Measurements from ENCODE around the gene GPSM3. TPM values are rescaled to one million over a fixed set of nuclear protein-coding genes. Genes with fewer than 3 reads are reported as not detected.

The GPSM3 gene
- total RNA-seq, 1 donor from 2014 or later, result 4.1 TPM

DNA sequence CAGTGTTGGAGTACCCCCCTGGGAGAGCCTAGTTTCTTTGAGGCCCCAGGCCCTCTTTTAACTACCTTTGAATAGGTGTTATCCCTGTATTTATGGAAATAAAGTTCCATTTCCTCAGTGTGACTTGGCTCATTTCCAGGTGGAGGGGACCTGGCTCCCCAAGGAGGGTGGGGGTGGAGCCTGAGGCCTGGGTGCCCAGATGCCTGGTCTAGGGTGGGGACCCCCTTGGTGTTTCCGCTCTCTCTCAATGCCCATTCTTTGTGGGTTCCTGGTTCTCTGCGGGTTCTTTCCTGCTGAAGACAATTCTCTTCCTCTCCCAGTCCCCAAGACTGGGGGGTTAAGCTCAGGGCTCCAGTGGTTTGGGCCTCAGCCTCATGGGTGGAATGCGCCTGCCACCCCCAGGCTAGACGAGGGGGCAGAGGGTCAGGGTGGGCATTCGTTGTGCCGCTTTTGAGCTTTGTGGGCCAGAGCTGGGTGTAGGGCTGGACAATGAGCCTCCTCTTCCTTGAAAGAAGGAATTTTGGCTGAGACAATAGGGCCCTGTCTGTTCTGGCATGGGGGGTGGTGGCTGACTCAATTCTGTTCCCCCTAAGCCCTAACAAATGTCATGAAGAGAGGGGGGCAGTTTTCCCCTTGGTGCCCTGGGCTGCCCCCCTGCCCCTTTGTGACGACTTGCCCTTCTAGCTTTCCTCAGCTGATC, 28.7 kb downstream of the GPSM3 start:
- no peak for DNase-seq
- ATAC-seq (ENCODE audit: poor library complexity), result no peak
- intact Hi-C loops (cut with DNase I), result no loop called here

DNA sequence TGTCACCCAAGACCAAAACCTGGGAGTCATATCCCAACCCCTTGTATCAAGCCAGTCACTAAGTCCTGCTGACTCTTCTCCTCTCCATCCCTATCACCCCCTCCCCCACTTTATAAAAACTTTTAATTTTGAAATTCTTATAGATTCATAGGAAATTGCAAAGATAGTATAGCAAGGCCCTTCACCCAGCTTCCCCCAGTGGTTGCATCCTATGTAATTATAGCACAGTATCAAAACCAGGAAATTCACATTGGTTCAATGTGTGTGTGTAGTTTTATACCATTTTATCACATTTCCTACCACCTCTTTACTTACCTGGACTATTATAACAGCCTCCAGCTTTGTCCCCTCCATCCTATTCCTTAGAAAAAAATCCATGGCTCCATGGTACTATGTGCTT, 34.4 kb downstream of the GPSM3 start:
- DNase-seq (no peak), ATAC-seq (ENCODE audit: poor library complexity) (no peak)
- intact Hi-C loops (cut with DNase I), result no loop called here

DNA sequence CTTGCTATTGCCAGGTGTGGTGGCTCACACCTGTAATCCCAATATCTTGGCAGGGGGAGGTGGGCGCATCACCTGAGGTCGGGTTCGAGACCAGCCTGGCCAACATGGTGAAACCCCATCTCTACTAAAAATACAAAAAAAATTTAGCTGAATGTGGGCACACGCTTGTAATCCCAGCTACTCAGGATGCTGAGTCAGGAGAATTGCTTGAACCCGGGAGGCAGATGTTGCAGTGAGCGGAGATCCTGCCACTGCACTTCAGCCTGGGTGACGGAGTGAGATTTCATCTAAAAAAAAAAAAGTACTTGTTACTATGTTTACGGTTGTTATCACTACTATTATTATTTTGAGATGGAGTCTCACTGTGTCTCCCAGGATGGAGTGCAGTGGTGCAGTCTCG, 35.6 kb downstream of the GPSM3 start:
- DNase-seq, result no peak
- intact Hi-C loops (cut with DNase I), result no loop called here
- no peak for ATAC-seq (ENCODE audit: poor library complexity)

DNA sequence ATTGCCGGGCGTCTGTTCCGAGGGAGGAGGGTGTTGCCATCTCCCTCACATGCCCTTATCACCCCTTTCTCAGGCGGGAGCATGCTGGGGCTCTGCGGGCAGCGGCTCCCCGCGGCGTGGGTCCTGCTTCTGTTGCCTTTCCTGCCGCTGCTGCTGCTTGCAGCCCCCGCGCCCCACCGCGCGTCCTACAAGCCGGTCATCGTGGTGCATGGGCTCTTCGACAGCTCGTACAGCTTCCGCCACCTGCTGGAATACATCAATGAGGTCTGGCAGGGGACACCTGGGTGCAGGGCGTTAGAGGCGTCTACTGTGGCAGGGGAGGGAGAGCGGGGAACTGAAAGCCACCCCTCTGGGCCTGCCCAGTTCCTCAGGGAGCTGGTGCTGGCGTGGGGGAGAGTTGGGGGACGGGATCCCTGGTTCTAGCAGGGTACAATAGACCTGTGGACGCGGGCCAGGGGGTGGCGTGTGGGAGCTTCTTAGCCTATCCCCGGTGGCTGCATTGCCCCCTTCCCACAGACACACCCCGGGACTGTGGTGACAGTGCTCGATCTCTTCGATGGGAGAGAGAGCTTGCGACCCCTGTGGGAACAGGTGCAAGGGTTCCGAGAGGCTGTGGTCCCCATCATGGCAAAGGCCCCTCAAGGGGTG, 37.8 kb downstream of the GPSM3 start:
- DNase-seq, result peak; percentile 73
- intact Hi-C loops (cut with DNase I), result no loop called here
- ATAC-seq (ENCODE audit: poor library complexity), result peak; percentile 79

DNA sequence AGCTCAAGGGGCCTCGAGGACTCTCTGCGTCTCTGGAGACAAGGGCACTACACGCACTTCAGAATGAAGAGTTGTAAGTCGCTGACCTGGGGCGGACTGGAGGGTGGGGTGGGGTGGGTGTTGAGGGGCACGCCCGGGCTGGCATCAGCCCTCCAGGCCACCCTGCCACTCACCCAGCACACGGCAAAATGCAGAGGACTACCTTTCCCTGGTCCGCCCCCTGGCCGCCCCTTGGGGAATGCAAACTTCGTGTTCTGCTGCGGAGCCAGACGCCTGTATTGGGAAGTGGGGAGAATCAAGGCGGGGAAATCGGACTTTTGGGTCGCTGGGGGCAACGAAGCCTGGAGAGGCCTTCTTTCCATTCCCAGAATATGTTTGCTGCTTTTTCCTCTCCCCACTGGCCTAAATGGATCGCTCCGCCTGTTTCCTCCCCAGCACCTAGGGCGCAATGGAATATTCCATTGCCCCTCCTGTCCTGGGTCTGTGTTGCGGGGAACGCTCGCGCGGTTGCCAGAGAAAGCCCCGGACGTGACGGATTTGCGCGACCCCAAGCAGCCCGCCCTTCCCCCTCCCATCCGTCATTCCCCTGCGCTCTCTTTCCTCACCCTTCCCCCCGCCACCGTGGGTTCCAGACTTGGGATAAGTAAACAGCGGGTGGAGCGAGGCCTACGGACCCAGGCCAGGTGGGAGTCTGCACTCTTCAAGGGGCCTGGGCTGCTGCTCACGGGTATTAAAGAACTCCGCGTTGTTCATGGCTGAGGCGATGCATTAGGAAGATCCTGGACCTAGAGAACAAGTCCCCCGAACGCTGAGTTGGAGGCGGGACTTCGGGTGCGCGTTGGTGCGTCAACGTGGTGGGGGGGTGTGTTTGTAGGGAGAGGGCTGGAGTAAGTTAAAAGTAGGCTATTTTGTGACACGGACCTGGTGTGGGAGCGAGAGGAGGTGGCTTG, 38.6 kb downstream of the GPSM3 start, which contains the start of gene PPT2:
Gene PPT2 (plus strand): TSS at position 578 of the 950 bp plus-strand sequence. CDS start 454 bp downstream, outside the sequence.
- peak; percentile 92 for ATAC-seq (ENCODE audit: poor library complexity)
- intact Hi-C loops (cut with DNase I), result no loop called here

DNA sequence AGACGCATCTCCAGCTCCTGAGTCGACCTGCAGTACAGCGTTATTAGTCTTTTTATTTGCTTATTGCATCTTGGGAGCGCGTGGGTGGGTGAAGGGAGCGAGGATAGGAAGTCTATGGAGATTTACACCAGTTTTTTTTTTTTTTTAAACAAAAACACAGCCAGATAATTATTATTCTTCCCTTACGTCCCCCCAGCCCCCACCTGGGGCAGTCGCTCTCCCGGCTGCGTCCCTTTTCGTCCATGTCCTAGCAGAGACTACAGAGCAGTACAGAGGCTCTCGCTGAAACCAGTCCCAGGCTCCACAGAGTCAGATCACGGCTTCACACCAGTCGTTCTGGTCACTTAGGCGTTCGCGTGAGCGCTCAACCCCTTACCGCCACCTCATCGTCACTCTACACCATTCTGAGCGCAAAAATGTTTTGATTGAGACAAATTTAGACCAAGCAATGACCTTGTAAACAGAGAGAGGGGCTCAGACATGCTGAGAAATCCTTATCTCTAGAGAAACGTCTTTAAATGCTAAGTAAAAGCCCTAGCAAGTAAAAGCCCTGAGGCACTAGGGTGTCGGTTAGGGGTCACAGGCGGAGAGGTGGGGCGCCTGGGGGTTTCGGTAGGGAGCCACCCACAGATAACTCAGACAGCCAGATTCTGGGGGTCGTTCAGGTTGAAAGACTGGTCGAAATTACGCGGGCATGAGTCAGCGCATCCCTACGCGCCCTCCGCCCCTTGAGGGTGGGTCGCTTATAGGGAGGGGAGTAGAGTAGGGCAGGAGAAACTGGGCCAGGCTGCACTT, 39.5 kb downstream of the GPSM3 start:
- intact Hi-C loops (cut with DNase I), result no loop called here
- peak; percentile 42 for DNase-seq
- ATAC-seq (ENCODE audit: poor library complexity), result peak; percentile 30

More for the DNA sequence above, 38.6 kb downstream of the GPSM3 start, which contains the start of gene PPT2:
- peak; percentile 93 for DNase-seq

DNA sequence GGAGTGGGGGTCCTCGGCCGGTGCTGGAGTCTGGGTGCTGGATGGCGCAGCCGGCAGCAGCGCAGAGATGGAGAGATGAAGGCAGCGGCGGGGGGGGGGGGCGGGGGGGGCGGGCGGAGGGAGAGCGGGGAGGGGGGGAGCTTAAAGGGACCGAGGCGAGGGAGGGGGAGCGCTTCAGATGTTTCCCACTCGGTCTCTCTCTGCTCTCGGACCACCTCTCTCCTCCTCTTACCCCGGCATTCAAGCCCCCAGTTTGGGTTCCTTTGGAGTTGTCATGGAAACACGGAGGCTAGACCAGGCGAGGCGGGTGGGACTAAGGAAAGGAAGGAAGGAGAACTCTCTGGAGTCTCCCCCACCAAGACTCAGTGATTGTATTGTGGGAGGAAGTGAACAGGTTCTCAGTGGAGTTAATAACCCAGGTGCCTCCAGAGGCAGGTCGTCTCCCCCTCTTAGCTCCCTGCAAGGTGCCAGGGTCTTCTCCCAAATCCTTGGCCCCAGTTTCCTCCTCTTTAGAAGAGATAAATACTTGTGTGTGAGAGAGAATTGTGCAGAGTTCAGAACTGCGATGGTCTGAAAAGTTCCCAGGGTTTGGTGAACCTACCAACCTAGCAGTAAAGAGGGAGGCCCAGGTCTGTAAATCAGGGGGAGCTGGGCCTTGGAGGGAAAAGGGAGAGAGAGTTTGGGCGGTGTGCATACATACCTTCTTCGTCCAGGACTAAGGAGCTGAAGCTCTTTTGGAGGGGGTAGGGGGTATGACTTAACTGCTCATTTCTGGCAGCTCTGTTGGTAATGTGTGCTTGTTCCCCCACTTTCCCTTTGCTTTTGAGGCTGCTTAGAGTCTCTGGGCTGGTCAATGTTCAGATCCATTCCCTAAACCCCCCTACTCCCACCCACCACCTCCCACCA, 40.3 kb downstream of the GPSM3 start, which contains the start of gene PRRT1:
Gene PRRT1 (minus strand): TSS at position 77 of the 906 bp plus-strand sequence. CDS start 112 bp downstream, outside the sequence.
- DNase-seq (no peak), ATAC-seq (ENCODE audit: poor library complexity) (no peak)
- intact Hi-C loops (cut with DNase I), result no loop called here

DNA sequence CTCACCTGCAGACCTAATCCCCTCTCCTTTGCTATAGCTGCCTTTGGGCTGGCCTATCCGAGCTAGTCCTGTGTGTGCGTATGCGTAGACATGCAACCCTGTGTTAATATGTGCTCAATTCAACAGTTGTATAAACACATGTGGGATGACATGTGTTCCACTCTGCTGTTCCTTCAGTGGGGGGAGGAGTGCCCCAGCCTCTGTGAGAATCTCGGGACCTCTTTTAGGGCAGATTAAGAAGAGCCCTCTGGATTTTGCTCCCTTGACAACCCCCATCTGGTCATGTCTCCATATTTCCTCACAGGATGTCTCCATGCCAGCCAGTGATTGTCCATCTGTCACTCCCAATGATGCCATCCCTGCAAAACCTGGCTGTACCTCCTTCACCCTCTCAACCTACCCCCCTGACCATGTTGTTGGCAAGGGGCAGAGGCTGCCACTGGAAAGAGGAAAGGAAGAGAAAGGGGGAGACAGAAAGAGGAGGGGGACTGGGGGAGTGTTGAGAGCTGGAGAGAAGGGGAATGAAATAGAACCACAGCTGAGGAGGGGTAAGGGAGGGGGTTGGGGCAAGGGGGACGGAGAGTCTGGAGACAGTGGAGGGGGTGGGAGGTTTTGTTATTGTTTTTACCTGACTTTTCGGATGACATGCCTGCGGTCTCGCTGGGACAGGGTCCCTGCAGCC, 41.1 kb downstream of the GPSM3 start:
- intact Hi-C loops (cut with DNase I), result no loop called here
- DNase-seq, result no peak
- no peak for ATAC-seq (ENCODE audit: poor library complexity)

DNA sequence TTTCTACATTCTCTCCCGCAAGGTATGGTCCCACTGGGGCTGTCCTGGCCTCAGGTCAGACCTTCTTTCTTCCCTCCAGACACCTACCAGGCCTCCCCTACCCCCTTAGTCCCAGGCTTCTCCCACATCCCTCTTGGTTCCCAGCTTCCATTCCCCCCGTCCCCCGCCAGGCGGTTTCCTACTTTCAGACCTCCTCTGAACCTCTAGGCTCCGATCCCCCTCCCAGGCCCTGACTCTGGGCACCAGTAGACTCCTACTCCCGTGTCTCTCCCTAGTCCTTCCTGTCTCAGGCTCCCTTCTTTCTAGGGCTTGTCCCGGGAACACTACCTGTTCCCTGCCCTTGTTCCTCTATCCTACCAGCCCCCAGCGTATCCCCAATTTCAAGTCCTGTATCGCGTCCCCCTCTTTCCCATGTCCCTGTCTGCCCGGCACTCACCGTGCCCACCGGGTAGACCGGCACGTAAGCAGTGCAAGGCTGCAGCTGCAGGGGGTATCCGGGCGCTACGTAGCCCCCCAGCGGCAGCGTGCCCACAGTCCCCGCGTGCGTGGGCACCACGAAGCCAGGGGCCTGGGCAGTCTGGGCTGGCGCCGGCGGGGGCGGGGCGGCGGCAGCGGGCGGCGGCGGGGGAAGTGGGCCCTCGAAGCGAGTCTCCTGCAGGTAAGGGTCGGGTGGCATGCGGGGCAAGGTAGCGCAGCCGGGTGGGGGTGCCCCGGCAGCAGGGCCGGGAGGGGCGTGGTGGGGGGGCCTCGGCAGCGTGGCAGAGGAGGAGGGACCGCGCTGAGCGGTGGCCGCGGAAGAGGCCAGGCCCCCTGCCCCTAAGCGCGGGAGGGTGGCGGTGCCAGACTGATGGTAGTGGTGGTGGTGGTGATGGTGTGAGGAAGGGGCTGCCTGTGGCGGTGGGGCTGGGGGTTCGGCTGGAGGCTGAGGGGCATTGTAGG, 42.2 kb downstream of the GPSM3 start:
- DNase-seq (no peak), ATAC-seq (ENCODE audit: poor library complexity) (no peak)
- intact Hi-C loops (cut with DNase I), result no loop called here

DNA sequence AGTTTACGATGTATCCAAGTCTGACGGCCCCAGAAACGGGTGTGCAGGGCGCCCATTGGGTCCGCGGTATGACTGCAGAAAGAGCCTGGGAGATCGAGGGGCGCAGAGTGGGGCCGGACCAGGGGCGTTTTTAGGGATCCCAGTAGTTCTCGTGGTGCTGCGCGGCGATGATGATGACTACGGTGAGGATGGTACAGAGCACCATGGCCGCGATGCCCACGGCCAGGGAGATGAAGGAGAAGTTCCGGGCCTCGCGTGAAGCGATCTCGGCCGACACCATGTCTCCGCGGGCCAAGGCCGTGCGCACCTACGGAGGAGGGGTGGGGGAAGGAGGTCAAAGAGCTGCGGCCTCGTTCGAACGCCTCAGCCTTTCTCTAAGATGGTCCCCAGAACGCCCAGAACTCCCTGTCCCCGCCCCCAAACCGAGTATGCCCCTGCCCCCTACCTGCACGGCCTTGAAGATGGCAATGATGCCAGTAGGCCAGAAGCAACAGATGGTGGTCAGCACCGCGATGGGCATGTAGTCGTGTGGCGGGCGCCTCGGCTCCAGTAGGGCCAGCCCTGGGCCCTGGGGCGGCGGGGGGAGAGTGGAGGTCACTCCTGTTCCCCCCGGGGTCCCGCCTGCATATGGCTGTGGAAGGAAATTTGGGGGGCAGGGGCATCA, 43.2 kb downstream of the GPSM3 start:
- intact Hi-C loops (cut with DNase I), result no loop called here
- DNase-seq (peak; percentile 45), ATAC-seq (ENCODE audit: poor library complexity) (no peak)

DNA sequence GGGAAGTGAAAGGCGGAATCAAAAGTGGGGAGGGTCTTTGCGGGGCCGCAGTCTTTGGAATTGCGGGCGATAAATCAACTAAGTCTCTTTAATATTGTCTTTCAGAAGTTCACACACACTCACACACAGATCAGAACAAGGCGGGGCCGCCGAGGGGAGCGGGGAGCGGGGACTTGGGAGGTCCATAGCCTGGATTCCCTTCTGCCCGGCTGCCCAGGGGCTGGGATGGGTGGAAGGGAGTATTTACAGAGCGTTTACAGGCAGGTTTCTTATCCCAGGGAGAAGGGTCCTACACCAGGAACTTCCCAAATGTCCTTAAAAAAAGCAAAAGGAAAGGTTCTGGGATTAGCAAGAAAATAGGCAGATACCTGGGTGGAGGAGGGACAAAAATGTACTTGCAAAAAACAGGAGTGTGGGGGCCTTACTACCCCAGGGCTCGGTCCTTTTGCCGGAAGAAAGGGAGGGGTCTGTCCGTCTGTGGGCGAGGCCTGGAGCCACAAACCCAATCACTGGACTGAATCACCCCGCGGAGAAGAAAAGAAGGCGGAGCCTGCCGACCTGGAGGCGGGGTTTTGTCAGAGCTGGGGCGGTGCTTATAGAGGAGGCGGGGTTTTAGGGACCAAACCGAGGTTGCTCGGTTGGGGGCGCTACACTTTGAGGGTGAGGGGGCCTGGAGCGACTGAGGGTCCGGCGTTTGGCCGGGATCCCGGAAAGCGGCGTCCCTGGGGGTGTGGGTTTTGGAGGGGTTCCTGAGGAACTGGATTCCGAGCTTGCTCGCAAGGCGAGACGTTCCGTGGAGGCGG, 44.0 kb downstream of the GPSM3 start:
- peak; percentile 62 for ATAC-seq (ENCODE audit: poor library complexity)
- intact Hi-C loops (cut with DNase I), result no loop called here
- DNase-seq, result peak; percentile 76

DNA sequence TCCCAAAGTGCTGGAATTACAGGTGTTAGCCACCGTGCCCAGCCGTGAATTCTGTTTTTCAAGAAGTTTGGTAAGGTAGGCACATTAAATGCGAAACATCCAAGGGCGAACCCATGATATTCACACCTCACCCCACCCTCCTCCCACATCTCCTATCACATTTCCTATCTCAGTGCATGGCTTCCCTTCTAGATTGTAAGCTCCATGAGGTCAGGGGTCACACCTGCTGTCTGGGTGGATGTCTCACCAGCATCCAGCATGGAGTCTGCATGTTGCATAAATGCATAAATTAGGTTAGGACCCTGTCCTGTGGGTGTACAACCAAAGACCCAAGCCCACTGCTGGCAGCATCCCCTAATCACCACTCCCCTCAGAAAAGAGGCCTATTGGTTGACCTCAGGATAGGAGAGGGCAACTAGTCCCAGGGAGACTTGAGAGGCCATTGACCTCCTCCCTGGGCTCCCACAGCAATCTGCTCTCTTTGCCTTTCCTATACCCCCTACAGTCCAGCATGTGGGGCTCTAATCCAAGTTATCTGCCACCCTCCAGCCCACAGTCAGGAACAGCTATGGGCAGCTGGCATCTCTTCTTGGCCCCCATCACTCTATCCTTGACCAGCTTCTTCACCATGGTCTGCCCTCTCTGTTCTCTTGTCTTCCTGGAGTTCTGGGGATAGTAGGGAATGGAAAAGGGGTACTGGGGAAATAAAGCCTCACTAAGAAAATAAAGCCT, 44.9 kb downstream of the GPSM3 start:
- intact Hi-C loops (cut with DNase I), result no loop called here
- ATAC-seq (ENCODE audit: poor library complexity) (no peak), DNase-seq (no peak)

DNA sequence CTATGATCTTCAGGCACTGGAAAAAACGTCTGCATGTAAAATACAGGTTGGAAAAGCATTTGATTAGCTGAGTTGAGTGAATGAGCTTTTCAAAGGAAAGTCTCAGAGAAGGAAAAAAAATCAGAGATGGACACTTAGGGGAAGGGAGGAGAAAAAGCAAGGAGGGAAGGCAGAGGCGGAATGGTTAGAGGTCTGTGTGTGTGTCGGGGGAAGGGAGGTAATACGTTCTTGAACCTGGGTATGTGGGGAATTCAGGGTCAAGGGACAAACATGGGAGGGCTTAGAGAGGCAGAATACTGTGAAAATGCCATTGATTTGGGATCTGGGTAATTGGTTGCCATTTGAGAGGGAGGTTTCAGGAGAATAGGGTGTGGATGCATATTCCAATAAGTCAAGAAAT, 45.8 kb downstream of the GPSM3 start:
- intact Hi-C loops (cut with DNase I), result no loop called here
- DNase-seq (no peak), ATAC-seq (ENCODE audit: poor library complexity) (no peak)

DNA sequence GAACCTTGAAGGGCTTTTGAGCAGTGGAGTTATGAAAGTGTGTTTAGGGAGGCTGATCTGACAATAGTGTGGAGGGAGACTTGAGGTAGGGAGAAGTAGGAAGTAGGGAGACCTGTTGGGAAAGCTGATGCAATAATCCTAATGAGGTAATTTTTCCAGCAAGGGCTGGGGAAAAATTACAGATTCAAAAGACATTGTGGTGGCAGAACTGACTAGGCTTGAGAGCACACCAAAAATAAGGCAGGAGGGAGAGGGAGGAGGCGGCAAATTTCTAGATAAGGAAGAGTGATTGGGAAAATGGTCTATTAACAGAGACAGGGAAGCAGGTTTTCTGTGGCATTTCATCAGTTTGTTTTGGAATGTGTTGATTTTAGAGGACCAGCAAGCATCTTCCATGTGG, 46.2 kb downstream of the GPSM3 start:
- intact Hi-C loops (cut with DNase I), result no loop called here
- ATAC-seq (ENCODE audit: poor library complexity) (no peak), DNase-seq (no peak)
